ENCODE results near the gene MCCD1. TPM values are rescaled to one million over a fixed set of nuclear protein-coding genes. Genes with fewer than 3 reads are reported as not detected.

Gene MCCD1
- polyA plus RNA-seq, 2 of the 4 experiments (the other 2 are of a cell fraction) = not detected

DNA sequence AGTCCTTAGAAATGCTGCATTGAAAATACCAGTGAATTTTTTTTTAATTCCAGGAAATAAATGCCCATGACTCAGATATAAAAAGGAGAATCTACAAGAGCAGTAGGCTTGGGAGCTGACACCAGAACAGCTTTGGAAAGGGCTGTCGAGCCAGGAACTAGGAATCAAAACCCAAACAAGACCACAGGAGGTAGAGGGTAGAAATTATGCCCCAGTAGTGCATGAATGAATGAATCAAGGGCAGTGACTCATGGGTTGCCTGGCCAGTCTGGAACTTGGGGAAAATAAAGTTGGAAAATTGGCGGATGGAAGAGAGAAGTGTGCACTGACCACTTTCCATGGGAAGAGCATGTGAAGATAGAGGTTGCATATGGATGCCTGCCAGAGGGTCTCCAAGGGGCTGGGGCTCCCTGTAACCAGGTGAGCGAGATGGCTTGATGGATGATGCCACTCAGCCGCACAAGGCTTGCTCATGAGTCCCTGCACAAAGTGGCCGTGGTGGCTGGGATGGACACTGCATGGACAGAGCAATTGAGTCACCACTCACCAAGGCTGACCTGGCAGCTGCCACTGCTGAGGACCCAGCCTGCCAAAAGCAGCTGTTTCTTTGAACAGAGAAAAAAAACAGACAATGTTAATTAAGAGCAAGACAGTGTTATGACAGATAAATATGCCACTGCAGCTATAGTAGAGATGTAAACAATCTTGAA is 15.2 kb upstream of the MCCD1 start:
- H3K4me2 ChIP-seq = no peak overlapping the region
- TF ChIP-seq CHD2 (IDR thresholded peaks at IDR 0.05; ENCODE audit: low read length, partially characterized antibody) = no peak
- TF ChIP-seq, protein P1, sequence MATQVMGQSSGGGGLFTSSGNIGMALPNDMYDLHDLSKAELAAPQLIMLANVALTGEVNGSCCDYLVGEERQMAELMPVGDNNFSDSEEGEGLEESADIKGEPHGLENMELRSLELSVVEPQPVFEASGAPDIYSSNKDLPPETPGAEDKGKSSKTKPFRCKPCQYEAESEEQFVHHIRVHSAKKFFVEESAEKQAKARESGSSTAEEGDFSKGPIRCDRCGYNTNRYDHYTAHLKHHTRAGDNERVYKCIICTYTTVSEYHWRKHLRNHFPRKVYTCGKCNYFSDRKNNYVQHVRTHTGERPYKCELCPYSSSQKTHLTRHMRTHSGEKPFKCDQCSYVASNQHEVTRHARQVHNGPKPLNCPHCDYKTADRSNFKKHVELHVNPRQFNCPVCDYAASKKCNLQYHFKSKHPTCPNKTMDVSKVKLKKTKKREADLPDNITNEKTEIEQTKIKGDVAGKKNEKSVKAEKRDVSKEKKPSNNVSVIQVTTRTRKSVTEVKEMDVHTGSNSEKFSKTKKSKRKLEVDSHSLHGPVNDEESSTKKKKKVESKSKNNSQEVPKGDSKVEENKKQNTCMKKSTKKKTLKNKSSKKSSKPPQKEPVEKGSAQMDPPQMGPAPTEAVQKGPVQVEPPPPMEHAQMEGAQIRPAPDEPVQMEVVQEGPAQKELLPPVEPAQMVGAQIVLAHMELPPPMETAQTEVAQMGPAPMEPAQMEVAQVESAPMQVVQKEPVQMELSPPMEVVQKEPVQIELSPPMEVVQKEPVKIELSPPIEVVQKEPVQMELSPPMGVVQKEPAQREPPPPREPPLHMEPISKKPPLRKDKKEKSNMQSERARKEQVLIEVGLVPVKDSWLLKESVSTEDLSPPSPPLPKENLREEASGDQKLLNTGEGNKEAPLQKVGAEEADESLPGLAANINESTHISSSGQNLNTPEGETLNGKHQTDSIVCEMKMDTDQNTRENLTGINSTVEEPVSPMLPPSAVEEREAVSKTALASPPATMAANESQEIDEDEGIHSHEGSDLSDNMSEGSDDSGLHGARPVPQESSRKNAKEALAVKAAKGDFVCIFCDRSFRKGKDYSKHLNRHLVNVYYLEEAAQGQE (IDR thresholded peaks at IDR 0.05) = no peak
- TF ChIP-seq, protein P2, sequence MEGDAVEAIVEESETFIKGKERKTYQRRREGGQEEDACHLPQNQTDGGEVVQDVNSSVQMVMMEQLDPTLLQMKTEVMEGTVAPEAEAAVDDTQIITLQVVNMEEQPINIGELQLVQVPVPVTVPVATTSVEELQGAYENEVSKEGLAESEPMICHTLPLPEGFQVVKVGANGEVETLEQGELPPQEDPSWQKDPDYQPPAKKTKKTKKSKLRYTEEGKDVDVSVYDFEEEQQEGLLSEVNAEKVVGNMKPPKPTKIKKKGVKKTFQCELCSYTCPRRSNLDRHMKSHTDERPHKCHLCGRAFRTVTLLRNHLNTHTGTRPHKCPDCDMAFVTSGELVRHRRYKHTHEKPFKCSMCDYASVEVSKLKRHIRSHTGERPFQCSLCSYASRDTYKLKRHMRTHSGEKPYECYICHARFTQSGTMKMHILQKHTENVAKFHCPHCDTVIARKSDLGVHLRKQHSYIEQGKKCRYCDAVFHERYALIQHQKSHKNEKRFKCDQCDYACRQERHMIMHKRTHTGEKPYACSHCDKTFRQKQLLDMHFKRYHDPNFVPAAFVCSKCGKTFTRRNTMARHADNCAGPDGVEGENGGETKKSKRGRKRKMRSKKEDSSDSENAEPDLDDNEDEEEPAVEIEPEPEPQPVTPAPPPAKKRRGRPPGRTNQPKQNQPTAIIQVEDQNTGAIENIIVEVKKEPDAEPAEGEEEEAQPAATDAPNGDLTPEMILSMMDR (IDR thresholded peaks at IDR 0.05) = no peak
- TF ChIP-seq RAD21 (conservative IDR thresholded peaks at IDR 0.05 in 1 of 2, IDR thresholded peaks at IDR 0.05 in 1 of 2) = no peak
- TF ChIP-seq CHD4 (IDR thresholded peaks at IDR 0.05; ENCODE audit: borderline replicate concordance) = no peak
- TF ChIP-seq, protein P3, sequence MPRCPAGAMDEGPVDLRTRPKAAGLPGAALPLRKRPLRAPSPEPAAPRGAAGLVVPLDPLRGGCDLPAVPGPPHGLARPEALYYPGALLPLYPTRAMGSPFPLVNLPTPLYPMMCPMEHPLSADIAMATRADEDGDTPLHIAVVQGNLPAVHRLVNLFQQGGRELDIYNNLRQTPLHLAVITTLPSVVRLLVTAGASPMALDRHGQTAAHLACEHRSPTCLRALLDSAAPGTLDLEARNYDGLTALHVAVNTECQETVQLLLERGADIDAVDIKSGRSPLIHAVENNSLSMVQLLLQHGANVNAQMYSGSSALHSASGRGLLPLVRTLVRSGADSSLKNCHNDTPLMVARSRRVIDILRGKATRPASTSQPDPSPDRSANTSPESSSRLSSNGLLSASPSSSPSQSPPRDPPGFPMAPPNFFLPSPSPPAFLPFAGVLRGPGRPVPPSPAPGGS (IDR thresholded peaks at IDR 0.05) = no peak
- TF ChIP-seq JUN (IDR thresholded peaks at IDR 0.05) = no peak
- no peak for TF ChIP-seq SREBF2 (IDR thresholded peaks at IDR 0.05)
- TF ChIP-seq, protein P4, sequence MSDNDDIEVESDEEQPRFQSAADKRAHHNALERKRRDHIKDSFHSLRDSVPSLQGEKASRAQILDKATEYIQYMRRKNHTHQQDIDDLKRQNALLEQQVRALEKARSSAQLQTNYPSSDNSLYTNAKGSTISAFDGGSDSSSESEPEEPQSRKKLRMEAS (IDR thresholded peaks at IDR 0.05) = no peak
- no peak for TF ChIP-seq NFE2L2 (conservative IDR thresholded peaks at IDR 0.05; ENCODE audit: low read length)
- TF ChIP-seq, protein P5, sequence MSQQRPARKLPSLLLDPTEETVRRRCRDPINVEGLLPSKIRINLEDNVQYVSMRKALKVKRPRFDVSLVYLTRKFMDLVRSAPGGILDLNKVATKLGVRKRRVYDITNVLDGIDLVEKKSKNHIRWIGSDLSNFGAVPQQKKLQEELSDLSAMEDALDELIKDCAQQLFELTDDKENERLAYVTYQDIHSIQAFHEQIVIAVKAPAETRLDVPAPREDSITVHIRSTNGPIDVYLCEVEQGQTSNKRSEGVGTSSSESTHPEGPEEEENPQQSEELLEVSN (IDR thresholded peaks at IDR 0.05; ENCODE audit: borderline replicate concordance, low read depth) = no peak
- TF ChIP-seq PHF8 (IDR thresholded peaks at IDR 0.05; ENCODE audit: borderline replicate concordance, low read depth) = no peak
- WGBS (ENCODE audit: missing lambda C conversion rate) = 37% methylated on average over 5 of the region's 5 CpGs
- FAIRE-seq (no peak), ATAC-seq (no peak), DNase-seq (ENCODE audit: low read depth in 1 of 2, low spot score in 1 of 2) (no peak)
- H3K4me3 ChIP-seq = no peak overlapping the region
- no peak overlapping the region for H3K27ac ChIP-seq
- CTCF ChIA-PET = no interaction called here
- H3K4me1 ChIP-seq = no peaks in the 10 kb centered on the region
- POLR2A ChIA-PET = no interaction called here
- H3K9me3 ChIP-seq = no peaks in the 10 kb centered on the region

DNA sequence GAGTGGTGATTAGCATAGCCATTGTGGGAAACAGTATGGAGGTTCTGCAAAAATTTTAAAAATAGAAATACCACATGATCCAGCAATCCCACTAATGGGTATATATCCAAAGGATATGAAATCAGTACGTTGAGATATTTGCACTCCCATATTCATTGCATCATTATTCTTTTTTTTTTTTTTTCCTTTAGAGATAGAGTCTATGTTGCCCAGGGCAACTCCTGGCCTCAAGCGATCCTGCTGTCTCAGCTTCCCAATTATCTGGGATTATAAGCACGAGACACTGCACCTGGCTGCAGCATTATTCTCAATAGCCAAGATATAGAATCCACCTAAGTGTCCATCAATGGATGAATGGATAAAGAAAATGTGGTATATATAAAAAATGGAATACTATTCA is 6.9 kb upstream of the MCCD1 start:
- ATAC-seq = no peak

DNA sequence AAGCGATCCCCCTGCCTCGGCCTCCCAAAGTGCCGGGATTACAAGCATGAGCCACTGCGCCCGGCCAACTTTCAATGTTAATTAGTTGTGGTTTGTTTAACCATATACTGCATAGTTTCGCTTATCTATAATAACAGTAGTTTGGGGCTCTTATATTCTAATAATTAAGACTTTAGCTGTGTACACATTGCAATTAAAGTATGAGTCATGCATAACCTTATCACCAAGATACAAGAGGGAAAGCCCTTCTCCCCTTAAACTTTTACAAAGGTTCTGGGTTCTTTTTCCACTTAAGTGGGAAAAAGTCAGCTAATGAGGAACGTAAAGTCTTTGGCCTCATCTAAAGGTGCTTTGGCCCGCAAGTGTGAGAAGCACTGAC is 3.2 kb upstream of the MCCD1 start:
- Histone ChIP-seq H3K4me1 (no peaks in the 10 kb centered on the region), H3K9me3 (no peaks in the 10 kb centered on the region), H3K4me2 (no peak overlapping the region), H3K4me3 (no peak overlapping the region), H3K27ac (no peak overlapping the region)
- ChIA-PET POLR2A (interaction anchor here (0.8 kb wide), 1 partner anchor 16 kb away, joined by 3 read pairs; no protein-coding TSS in a partner anchor), CTCF (interaction anchor here (1.0 to 2.9 kb wide), 3 partner anchors 13 to 31 kb away, joined by 4 to 6 read pairs (median 4); no protein-coding TSS in a partner anchor)
- no peak for DNase-seq (ENCODE audit: low read depth in 1 of 2, low spot score in 1 of 2)
- TF ChIP-seq, protein P6, sequence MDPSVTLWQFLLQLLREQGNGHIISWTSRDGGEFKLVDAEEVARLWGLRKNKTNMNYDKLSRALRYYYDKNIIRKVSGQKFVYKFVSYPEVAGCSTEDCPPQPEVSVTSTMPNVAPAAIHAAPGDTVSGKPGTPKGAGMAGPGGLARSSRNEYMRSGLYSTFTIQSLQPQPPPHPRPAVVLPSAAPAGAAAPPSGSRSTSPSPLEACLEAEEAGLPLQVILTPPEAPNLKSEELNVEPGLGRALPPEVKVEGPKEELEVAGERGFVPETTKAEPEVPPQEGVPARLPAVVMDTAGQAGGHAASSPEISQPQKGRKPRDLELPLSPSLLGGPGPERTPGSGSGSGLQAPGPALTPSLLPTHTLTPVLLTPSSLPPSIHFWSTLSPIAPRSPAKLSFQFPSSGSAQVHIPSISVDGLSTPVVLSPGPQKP (IDR thresholded peaks at IDR 0.05; ENCODE audit: low read depth, low read length) = no peak
- TF ChIP-seq MAZ (IDR thresholded peaks at IDR 0.05; ENCODE audit: borderline replicate concordance, low read depth, low read length) (no peak), ZC3H11A (IDR thresholded peaks at IDR 0.05) (no peak), FOSL2 (IDR thresholded peaks at IDR 0.05) (no peak), FOSL2 (CRISPR knock-in tag; IDR thresholded peaks at IDR 0.05) (0 out of 2 replicates have a peak, but pooled peaks have one; percentile 36)
- TF ChIP-seq, protein P3 (IDR thresholded peaks at IDR 0.05) = no peak
- no peak for ATAC-seq
- FAIRE-seq = no peak
- 83% methylated on average over 8 of the region's 8 CpGs for WGBS (ENCODE audit: missing lambda C conversion rate)

More for the DNA sequence above, 6.9 kb upstream of the MCCD1 start:
- ChIA-PET CTCF (no interaction called here), POLR2A (no interaction called here)
- no peaks in the 10 kb centered on the region for H3K9me3 ChIP-seq
- FAIRE-seq (no peak), DNase-seq (ENCODE audit: low read depth in 1 of 2, low spot score in 1 of 2) (no peak)
- 36% methylated on average over 3 of the region's 3 CpGs for WGBS (ENCODE audit: missing lambda C conversion rate)
- no peaks in the 10 kb centered on the region for H3K4me1 ChIP-seq
- no peak overlapping the region for H3K27ac ChIP-seq
- TF ChIP-seq RFX5 (IDR thresholded peaks at IDR 0.05) = no peak
- H3K4me3 ChIP-seq = no peak overlapping the region
- H3K4me2 ChIP-seq = no peak overlapping the region

All from A549 (cell line).